Measurements from ENCODE around the gene RAB31.
"Not testable (repeated sequence)": the region's sequence is repeated elsewhere in the genome, so short reads cannot be mapped to it uniquely, and the experiment has no call there.

Gene RAB31

DNA sequence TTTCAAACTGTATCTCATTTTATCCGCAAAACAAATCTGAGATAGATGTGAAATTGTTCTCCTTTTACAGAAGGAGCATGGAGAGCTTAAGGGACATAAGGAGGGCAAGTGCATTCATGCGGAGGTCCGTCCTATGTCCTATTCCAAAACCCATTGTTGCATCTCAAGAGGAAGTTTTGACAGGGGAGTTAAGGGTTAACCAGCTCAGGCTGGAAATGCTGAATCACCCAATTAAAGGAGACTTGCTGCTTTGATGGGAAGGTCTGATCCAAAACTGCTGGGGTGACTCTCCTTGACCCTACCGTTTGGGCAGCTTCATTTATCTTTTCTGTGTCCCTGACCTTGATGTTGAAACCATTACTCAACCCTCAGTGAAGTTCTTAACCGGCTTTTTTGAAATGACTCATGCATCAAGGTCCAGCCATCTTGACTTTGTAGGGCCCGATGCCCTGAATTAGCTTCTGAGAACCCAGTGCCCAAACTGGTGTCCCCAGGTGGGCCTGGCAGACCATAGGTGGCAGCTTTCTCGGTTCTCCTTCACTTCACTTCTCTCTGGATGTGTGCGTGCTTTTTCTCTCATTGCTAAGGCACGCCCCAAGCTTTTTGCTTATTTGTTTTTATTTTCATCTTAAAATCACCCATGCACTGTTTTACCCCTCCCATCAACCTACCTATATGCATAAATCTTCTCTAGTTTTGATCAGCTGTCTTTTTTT lies 161.8 kb downstream of the RAB31 start:
- no peak for DNase-seq

DNA sequence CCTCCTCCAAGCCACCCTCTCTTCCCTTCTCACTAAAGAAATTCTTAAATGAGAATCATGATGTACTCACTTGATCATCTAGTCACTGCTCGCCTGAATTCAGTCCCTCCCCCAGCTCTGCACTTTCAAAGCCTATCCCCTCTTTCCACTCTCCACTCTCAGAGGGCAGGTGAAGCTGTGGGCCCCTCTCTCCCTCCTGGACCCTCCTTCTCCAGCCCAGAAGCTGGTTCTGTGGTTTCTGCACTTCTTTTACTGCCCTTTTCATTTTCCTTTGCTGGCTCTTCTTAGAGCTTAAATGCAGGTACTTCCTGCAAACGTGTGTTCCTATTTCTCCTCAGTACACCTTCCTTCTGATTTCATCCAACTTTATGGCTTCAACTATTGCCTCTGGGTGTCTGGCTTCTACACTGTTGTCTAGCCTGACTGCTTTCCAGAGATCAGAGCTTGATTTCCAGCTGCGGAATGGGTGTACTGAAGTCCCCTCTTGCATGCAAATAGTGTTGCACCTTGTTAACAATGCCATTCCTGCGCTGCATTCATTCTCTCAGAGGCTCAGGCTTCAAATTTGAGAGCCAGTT lies 162.4 kb downstream of the RAB31 start:
- DNase-seq: no peak

DNA sequence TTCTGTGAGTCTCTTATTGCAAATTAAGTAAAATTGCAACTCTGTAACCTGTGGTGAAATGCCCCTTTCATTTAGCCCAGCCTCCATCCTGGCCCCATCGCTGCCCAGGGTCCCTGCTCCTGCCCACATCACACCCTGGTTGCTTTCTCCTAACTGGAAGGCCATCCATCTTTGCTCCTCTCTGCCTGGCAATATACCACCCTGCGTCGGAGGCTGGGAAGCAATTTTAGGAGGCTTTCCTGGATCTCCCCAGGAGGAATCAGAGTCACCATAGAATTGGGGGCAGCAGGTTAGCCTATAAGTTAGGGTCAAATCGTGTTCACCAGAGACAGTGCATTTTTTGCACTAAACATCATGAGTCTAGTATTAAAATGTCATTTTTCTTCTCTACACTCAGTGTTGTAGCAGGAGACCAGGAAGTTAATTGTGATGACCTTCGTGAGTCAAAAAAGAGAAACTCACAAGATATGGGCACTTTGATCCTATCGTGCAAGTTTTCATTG lies 163.2 kb downstream of the RAB31 start:
- DNase-seq: no peak

DNA sequence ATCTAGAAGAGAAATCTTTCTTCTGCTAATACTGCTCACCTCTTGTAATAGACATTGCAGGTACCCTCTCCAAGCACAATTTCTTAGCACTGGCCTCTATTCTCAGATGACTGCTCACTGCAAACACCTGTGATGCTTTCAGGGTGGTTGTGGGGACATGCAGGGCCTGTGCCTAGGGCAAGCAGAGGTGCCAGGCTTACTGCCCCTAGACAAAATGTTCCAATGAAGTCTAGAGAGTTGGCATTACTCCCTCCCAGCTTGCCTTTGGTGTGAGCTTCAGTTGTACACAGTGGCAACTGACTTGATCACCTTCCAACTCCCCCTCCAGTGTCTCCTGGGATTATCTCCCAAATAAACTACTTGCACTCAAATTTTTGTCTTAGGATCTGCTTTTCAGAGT lies 164.7 kb downstream of the RAB31 start:
- no peak for DNase-seq

DNA sequence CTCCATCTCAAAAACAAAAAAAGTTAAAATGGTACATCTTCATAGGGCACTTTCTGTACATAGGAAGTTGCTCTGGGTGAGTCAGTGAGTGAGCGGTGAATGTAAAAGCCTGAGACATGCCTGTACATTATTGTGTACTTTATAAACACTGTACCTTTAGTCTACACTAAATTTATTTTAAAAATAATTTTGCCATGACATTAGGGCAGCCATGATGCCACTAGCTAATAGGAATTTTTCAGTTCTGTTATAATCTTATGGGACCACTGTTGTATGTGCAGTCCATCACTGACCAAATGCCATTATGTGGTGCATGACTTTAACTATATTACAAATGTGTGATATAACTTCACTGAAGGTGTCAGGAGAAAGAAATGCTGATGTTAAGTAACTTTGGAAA lies 166.6 kb downstream of the RAB31 start:
- DNase-seq: no peak

DNA sequence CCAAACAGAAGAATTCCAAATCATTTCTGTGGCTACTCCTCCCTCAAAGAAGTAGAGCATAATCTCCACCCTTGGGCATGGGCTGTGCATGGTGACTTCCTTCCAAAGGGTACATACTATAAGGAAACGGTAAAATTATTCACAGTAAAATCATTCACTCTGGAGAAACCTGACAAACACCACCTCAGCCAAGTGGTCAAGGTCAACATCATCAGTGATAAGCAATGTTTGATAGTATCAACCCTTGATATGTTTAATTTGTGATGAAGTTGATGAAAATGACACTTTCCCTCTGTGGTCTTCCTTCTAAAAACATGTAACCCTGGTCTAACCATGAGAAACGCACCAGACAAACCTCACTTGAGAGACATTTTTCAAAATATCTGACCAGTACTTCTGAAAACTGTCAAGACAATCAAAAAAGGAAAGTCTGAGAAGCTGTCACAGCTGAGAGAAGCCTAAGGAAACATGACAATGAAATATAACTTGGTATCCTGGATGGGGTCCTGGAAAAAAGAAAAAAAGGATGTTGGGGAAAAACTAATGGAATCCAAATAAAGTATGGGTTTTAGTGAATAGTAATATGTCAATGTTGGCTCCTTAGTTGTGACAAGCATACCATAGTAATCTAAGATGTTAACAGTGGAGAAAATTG lies 168.2 kb downstream of the RAB31 start:
- DNase-seq: no peak

DNA sequence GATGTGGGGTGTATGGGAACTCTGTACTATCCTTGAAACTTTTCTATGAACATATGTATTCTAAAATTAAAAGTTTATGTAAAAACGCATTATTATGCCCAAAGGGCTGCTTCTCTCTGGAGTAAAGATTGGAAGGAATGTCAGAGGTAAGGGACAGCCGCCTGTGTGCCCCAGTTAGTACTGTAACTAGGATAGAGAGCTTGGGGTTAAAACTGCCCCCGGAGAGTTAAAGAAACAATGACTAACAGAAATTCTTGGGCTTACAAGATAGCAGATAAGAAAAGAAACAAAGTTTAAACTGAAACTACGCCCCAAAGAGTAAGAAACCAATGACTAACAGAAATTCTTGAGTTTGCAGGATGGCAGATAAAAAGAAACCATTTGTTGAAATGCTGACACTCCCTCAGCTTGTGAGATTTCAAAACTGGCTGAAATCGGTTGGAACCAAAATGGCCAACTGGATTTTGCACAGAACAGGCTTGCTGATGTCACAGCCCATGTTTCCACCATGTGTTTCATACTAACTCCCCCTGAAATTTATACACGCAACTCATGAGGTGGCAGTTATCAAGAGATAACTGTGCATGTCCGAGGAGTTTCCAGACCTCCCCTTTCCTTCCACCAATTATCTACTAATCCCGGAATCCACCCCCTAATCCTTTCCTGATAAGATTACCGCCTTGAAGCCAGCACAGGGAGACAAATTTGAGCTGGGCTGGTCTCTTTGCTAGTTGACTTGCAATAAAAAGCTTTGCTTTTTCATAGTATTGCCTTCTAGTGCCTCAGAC lies 169.0 kb downstream of the RAB31 start:
- no peak for DNase-seq

DNA sequence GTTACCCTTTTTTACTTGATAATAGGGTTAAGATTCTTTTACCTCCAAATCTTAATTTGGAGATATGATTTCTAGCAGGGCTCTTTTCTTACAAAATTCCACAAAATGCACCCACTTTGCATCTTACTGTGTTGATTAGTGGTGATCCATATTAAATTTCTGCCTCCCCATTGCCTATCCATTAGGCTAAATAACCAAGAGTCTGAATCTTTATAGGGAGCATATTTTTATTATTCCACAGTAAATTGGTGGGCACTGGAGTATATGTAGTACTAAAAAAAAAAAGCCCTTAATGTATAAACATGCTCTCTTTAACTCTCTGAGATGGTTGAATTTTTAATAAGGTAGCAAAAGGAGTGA lies 169.5 kb downstream of the RAB31 start:
- no peak for DNase-seq

DNA sequence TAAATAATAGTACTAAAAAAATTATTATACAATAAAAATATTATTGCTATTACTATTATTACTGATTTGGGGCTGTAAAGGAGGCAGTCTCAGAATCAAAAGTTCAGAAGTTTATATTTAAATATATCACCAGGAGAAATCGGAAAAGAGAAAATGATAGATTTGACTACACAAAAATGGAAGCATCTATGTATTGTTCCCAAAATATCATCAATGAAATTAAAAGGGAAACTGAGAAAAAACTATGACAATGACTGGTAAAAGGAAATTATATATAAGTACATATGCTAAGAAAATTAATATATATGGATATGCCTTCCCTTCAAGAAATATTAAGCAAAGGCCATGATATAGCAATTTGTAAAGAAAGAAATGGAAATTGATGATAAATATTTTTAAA lies 170.0 kb downstream of the RAB31 start:
- no peak for DNase-seq

DNA sequence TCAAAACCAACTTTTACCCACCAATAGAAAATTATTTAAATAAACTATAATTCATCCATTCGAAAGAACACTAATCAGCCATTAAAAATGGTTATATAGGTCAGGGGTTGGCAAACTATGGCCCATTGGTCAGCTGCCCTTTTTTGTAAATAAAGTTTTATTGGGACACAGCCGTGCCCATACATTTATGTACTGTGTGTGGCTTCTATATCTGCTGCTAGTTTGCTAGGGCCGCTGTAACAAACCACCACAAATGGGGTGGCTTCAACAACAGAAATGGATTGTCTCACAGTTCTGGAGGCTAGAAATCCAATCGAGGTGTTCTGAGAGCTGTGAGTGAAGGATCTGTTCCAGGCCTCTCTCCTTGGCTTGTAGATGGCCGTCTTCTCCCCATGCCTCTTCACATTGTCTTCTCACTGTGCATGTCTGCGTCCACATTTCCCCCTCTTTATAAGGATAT lies 170.7 kb downstream of the RAB31 start:
- no peak for DNase-seq

DNA sequence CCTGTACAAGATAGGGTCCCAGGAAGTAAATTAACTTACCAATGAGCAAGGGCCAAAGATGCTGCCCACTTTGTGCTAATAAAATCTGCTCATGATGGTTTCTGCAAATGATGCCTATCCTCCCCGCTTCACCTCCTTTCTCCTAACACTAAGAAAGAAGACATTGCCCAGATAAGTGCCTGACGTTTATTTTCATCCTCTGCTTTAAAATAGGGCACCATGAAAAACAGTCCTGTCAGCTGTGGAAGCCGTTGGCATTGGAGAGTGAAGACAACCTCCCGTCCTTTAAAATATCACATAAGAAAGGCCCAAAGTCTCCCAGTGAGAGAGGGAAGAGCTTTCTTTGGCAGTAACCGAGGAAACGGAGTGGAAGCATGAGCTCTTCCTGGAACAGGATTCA lies 176.0 kb downstream of the RAB31 start:
- no peak for DNase-seq

DNA sequence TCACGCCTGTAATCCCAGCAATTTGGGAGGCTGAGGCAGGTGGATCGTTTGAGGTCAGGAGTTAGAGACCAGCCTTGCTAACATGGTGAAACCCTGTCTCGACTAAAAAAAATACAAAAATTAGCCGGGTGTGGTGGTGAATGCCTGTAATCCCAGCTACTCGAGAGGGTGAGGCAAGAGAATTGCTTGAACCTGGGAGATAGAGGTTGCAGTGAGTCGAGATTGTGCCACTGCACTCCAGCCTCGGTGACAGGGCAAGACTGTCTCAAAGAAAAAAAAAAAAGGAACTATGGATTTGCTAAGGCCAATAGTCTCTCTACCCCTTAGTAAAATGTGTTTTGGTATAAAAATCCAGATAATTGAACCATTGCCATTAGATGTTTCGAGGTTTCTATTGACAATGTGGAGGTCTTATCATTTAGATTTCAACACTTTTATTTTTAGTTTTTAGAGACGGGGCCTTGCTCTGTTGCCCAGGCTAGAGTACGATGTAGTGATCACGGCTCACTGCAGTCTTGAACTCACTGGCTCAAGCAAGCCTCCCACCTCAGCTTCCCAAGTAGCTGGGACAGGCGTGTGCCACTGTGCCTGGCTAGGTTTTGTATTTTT lies 176.5 kb downstream of the RAB31 start:
- DNase-seq: no peak

DNA sequence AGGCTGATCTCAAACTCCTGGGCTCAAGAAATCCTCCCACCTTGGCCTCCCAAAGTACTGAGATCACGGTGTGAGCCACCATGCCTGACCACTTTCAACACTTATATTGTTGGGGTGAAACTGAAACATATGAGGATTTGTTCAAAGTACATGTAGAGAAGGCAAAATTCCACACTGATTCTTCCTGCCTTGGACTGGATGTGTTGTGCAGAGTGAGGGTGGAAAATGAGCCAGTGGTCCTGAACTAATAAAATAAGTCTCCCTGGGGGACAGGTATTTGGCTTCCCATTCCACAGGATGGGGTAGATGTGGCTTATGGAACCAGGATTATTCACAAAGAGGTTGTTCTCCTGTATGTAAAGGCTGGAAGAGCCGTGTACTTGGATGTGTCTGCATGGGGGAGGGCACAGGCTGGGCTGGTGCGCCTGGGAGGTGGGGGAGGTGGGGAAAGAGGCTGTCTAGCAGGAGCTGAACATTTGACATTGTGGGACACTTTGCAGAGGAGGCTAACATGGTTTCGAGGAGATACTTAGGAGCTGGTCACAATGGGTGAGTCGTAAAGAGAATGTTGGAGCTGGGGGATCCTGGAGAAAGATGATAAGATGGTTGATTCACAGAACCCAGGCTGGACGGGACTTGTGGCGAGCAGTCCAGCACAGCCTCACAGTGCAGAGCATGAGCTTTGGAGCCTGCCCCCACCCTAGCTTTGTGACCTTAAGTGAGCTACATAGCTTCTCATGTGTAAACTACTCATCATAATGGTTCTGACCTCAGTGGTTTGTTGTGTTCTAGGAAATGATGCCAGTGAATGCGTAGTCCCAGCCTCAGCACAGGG lies 177.3 kb downstream of the RAB31 start, which contains the start of gene TXNDC2:
TSS of gene TXNDC2 (plus strand) at position 804 of the 835 bp plus-strand sequence. CDS start 708 bp downstream, outside the sequence.
- no peak for DNase-seq

DNA sequence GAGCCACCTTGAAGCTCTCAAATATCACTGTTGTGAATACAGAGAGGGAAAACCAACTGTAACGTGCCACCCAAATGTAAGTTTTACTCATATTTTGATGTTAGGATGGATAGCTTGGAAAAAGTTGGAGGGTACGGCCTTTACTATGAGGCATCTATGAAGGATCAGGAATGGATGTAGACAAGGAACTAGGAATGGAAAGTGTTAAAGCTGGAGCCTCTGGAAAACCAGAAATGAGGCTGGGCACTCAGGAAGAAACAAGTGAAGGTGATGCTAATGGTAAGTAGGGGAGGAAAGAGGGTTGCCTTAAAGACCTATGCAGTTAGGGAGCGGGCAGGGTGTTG lies 177.9 kb downstream of the RAB31 start:
- no peak for DNase-seq

DNA sequence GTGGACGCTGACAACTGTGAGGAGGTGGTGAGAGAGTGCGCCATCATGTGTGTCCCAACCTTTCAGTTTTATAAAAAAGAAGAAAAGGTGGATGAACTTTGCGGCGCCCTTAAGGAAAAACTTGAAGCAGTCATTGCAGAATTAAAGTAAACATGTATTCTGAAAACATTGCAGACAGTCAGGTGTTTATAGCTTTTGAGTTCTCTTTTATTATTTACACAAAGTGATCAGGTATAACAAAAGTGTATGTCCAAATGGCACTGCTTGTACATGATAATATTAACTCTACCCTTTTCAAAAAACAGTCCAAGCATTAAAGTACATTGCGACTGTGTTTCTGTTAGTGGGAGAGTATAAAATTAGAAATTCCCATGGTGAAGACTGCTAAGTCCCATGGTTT lies 179.9 kb downstream of the RAB31 start:
- DNase-seq: no peak

DNA sequence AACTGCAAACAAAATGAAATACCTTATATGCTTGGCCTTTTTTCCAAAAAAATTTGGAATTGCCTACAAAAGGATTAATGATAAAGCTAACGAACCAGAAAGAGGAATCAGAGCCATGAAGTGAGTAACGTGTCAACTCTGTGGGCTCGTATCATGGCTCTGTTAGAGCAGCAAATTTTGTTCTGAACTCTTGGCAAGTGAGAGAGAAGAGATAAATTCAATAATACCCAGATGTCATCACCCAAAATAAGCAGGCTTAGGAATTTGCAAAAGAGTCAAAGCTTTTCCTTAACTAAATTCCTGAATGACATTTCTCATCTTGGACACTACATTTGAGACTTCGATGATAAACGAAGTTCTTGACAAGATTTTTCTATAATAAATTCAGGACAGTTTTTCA lies 182.1 kb downstream of the RAB31 start:
- no peak for DNase-seq

DNA sequence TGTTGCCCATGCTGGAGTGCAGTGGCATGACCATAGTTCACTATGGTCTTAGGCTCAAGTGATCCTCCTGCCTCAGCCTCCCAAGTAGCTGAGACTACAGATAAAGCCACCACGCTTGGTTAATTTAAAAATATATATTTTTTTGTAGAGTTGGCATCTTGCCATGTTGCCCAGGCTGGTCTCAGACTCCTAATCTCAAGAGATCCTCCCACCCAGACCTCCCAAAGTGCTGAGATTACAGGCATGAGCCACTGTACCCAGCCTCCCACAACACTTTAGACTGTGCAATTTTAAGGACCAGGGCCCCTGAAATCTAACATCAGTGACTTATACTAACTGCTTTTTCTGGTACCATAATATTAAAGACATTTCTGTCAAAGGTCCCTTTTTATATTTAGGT lies 182.9 kb downstream of the RAB31 start:
- DNase-seq: no peak

DNA sequence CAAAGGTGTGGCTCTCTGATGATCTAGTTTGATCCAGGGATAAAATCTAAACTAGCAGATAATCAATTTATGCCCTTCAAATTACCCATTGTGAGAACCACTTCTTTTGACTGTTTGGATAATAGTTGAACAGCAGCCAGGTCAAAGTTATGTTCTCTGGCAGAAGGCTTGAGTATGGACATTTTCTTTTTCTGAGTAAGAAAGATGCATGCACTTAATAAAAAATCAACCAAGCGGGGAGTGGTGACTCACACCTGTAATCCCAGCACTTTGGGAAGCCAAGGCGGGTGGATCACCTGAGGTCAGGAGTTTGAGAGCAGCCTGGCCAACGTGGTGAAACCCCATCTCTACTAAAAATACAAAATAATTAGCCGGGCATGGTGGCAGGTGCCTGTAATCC lies 183.4 kb downstream of the RAB31 start:
- DNase-seq: not testable (repeated sequence)

DNA sequence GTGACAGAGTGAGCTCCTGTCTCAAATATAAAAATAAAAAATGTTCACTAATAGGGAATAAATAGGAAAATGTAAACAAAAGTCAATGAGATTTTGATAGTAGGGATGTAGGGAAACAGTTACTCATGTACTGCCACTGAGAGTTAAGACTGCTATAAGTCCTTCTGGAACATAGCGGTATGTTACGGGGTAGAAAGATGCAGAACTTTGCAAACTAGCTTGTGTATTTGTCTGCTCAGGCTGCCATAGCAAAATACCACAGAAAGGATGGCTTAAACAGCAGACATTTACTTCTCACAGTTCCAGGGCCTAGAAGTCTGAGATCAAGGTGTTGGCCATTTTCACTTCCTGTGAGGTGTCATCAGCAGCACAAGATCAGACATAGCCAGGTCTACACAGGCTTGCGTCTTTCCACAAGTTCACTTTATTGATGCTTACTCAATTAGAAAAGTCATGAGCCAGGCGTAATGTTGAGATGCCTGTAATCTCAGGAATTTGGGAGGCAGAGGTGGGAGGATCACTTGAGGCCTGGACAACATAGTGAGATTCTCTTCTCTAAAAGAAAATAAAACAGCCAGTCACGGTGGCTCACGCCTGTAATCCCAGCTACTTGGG lies 186.5 kb downstream of the RAB31 start:
- DNase-seq: no peak

DNA sequence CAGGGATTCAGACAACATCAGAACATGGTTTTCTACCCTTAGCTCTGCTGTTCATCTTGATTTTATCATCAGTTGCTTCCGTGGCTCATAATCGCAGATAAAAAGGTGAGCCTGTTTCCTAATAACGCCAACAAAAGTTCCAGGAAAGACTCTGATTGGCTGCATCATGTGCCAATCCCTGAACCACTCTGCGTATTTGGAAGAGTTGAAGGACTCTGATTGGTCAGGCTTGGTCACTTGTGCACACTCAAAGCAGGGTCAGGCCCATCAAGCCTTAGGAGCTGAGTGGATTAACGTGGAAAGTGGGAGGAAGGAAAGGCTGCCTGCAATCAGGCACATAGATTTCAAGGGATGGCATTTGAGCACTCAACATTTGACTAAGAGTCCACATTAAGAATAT lies 189.0 kb downstream of the RAB31 start:
- no peak for DNase-seq

DNA sequence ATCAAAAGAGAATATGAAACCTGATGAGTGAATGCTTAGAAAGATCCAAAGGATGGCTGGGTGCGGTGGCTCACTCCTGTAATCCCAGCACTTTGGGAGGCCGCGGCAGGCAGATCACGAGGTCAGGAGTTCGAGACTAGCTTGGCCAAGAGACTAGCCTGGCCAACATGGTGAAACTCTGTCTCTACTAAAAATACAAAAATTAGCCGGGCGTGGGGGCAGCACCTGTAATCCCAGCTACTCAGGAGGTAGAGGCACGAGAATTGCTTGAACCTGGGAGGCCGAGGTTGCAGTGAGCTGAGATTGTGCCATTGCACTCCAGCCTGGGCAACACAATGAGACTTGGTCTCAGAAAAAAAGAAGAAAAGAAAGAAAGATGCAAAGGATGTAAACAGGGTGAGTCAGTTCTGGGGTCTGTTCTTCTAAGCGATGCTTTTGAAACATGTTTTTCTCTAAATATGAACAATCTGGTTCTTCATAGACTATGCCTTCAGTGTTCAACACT lies 189.7 kb downstream of the RAB31 start:
- DNase-seq: not testable (repeated sequence)
